Measurements from ENCODE around the gene CRTC1. TPM values are rescaled to one million over a fixed set of nuclear protein-coding genes. Genes with fewer than 3 reads are reported as not detected.
A peak's percentile ranks its signal among the peaks of the same experiment; 100 is the strongest.

The CRTC1 gene
- total and polyA plus RNA-seq, 9 of the 15 experiments (the other 6 are each of a cell fraction or from before 2014, with no cell fraction given), result 0.25 to 3.8 (median 1.2) TPM; not detected in 2

DNA sequence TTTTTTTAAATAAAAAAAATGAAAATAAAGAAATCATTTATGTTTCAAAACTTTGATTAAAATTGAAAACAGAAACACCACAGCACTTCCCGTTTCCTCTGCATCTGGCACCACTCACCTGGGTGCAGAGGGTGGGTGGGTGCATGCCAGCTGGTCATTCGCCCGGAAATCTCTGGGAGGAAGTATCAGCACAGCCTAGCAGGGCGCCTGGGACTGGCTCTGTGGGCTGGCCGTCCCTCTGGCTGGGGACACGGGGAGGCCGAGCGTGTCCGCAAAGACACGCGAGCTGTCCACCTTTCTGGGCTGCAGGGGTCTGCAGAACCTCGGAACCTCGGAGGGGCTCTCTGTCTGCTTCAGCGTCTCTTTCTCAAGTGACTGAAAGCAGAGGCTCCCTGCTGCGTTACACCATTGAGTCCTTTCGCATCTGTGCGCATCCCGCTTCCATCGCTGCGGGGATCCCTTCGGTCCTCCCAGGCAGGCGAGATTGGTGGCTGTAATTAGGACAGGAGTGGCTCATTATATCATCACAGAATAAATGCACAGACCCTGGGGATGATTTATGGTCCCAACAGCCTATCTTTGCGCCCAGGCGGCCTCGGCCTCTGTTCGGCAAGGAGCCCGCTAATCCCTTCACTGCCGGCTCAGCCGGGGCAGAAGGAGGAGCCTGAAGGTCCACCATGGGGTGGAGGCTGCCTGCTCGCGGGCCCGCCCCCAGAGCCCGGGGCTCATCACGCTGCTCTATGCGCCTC is 17.2 kb downstream of the CRTC1 start (continued):
- no peak for TF ChIP-seq ZBTB26 (CRISPR knock-in tag; IDR thresholded peaks at IDR 0.05)
- peak; percentile 66; the same call in 1 of the 2 replicates for TF ChIP-seq PML (IDR thresholded peaks at IDR 0.05; ENCODE audit: low read length)
- no peak for TF ChIP-seq ZNF23 (CRISPR knock-in tag; IDR thresholded peaks at IDR 0.05)
- peak; percentile 76; the same call in 1 of the 2 replicates for TF ChIP-seq NBN (IDR thresholded peaks at IDR 0.05; ENCODE audit: low read depth)
- TF ChIP-seq, protein P1, sequence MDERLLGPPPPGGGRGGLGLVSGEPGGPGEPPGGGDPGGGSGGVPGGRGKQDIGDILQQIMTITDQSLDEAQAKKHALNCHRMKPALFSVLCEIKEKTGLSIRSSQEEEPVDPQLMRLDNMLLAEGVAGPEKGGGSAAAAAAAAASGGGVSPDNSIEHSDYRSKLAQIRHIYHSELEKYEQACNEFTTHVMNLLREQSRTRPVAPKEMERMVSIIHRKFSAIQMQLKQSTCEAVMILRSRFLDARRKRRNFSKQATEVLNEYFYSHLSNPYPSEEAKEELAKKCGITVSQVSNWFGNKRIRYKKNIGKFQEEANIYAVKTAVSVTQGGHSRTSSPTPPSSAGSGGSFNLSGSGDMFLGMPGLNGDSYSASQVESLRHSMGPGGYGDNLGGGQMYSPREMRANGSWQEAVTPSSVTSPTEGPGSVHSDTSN (CRISPR knock-in tag; IDR thresholded peaks at IDR 0.05; ENCODE audit: low read depth), result peak; percentile 65
- TF ChIP-seq, protein P1 (tag; conservative IDR thresholded peaks at IDR 0.05; ENCODE audit: low read depth), result peak; percentile 97
- peak in 1 of 2 experiments; percentile 90; a peak in 2 of 4 replicates for TF ChIP-seq RCOR1 (IDR thresholded peaks at IDR 0.05; ENCODE audit: borderline replicate concordance in 1 of 2, low read depth in 2 of 2, low read length in 2 of 2)
- TF ChIP-seq SPI1 (IDR thresholded peaks at IDR 0.05; ENCODE audit: borderline replicate concordance, low read depth, low read length), result 0 out of 2 replicates have a peak, but pooled peaks have one; percentile 47
- TF ChIP-seq ZKSCAN1 (IDR thresholded peaks at IDR 0.05; ENCODE audit: low read depth, low read length), result peak; percentile 89
- no peak for TF ChIP-seq FOSL1 (tag; conservative IDR thresholded peaks at IDR 0.05)

Data from K562 (cell line).